Measurements from ENCODE around the gene CSTB.

The CSTB gene

DNA sequence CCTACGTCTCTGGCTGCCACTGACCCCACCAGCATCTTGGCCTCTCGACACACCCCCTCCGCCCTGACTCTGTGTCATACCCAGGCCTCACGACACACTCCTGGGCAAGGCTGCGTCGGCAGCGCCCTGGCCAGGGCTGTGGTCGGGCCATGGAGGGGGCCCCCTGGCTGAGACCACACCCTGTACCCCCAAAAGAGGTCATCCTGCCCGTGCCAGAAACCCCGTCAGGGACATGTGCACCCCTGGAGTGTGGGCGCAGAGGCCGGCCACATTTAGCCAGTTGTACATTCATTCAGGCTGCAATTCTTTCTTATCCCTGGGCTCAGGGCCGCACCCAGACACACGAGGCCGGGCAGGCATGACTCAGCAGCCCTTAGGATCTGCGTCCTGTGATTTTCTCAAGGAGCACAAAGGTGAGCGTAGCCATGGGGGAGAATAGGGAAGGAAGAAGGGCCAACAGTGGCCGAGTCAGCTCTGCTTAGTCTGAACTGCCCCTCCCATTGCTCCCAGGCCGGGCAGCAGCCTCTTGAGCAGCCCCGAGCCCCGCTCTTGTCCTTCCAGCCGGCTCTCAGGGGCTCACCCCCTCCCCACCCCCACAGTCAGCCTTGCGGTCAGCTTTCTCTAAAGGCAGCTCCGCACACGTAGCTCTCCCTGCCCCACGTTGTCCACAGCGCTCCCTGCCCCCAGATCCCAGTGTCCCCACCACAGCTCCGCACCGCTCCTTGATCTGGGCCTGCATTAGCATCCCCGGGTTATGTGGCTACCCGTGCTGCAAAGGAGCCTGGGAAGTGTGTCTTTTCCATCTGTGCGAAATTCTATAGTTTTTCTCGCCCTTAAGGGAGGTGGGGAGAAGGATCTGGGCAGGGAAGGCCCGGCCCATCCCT lies 7.9 kb downstream of the CSTB start:
- DNase-seq (ENCODE audit: low read depth in 2 of 2) = no peak

DNA sequence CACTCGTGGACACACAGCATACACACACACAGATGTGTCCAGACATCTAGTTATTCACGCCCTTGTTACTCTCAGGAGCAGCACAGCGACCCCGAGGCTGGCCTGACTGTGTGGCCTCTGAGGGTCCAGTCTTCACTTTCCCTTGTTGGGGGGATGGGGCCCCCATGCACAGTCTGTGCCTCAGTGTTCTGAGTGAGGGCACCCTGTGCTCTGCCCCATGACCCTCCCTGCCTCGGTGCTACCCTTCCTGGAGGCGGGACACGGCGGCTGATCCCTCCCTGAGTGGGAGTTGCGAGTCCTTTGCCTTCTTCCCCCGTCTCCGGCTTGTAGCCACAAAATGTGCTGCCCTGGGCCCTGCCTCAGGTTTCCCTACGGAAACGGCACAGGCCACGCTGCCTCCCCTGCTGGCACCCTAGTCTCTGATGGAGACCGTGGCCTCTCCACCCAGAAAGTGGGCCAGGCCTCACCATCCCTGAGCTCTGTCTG lies 8.6 kb downstream of the CSTB start:
- DNase-seq (ENCODE audit: low read depth in 2 of 2) = no peak

DNA sequence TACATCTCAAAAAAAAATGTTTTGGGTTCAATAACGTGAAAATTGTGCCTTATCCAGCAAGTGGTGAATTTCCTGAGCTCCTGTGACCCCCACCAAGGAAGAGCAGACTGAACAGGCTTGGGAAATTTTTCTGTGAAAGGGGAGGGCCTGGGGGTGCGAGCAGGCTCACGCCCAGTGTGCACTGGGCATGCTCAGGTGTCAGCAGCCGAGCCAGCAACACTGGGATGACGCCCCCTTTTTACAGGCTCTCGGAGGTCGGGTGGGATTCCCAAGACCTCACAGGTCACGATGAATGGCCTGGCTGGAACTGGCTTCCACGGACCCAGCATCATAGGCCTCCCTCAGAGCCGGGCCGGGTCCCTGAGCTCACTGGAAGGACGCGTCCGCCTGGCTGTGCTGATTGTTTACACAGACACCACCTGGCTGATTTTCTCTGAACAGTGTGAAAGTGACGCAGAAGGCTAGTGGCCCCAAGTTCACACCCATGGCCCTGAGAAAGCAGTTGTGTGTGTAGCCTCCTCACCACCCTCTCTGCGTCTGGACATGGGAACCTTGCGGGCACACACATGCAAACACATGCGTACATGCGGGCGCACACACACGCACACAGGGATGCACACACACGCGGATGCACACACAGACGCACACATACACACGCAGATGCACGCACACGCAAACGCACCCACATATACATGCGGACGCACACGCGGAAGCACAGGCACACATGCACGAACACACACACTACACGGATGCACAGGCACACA lies 9.2 kb downstream of the CSTB start:
- no peak for DNase-seq (ENCODE audit: low read depth in 2 of 2)

DNA sequence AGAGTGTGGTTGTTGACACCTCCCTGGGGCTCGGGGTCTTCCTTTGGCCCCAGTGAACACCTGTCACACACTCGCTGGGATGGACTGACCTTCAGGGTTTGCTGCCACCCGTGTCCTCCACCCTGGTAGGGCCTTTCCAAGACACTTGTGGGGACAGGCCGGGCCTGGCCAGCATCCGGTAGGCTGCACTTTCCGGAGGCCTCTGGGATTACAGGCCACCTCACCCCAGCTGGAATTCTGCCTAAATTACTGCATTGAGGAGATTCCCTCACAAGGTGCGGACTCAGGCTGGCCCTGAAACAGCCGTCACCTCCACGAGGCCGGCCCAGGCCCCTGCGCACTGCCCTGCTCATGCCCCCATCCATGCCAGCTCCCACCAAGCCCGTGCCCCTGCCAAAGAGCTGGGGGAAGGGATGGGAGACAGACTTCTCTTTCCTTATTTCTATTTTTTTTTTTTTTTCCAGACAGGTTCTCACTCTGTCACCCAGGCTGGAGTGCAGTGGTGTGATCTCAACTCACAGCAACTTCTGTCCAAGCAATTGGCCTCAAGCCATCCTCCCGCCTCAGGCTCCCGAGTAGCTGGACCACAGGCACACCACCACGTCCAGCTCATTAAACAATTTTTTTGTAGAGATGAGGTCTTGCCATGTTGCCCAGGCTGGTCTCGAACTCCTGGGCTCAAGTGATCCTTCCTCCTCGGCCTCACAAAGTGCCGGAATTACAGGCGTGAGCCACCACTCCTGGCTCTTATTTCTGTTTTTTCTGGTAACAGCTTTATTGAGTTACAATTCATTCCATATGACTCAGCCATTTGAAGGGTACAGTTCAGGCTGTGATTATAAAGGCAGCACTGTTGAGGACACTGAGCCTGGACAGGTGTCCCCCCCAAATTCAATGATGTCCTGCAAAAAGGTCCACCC lies 11.3 kb downstream of the CSTB start:
- no peak for DNase-seq (ENCODE audit: low read depth in 2 of 2)

DNA sequence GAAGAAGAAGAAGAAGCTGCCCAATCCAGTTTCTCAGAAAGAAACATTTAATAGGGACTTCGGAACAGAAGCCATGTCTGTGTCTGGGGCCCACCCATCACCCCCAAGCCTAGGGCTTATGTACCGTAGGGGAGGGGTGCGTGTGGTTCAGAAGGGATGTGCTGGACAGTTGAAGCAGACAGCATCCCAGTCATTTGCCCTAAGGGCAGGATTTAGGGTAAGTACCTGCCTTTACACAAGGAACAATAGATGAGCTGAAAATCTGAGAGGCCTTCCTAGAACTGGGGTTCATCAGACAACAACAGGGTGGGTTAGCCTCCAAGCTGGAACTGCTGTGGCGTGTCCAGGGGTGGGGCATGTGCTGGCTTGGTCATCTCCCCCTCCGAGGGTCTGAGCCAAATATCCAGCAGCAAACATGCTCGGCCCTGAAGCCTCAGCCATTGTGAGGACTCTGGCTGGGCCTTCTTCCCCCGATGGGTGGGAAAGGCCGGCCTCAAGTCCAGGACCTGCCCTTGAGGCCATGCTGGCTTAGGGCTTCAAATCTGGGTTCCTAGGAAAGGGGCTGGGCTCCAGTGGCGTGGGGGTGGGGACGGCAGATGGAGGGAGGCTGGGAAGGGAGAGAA lies 12.1 kb downstream of the CSTB start:
- no peak for DNase-seq (ENCODE audit: low read depth in 2 of 2)

DNA sequence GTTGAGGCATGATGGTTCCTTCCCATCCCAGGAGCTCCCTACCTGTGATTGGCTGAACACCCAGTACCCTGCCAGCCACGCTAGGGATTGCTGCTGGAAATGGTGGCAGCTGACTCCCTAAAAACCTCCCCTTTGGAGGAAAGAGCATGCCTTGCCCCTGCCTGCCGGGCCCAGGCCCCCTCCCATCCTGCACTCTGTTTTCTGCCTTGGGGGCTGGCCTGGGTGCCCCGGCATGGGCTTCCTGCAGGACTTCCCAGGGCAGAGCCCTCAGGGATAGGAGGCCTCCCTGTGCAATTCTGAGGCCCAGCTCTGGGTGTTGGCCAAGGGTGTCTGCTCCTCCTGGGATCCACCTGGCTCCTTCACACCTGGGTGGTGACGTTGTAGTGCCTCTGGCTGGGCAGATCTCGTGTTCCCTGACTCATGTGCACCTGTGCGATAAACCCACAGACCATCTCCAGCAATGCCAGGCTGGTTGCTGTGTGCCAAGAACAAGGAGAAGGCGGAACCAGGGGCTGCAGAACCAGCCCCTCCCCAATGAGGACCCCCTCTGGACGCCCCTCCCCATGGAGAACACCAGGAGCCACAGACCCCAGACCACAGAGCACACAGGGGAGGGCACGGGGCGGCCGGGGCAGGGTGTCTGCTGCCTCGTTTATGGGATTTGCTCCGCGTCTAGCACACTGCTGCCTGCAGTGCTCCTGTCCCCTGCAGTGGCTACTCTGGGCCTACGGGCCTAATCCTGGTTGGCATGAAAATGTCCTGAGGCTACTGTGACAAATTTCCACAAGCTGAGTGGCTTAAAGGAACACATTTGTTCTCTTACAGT lies 13.6 kb downstream of the CSTB start:
- DNase-seq (ENCODE audit: low read depth in 2 of 2) = no peak

DNA sequence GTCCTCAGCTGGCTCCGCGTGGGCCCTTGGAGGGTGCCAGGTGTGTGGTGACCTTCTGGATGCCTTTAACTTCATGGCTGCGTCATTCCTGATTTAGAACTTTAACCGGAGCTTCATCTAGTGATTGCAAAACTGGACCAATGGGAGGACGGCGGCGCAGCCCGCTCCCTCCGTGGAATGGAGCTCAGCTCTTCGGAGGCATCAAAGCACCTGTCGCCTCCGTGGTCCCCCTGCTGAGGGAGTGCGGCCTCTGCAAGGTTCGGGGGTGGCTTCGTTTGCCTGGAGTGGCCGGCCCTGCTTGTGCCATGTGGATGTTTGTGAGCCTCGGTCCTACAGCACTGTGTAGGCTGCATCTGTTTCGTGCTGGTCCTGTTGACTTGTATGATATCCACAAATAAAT lies 14.2 kb downstream of the CSTB start:
- DNase-seq (ENCODE audit: low read depth in 2 of 2) = no peak

DNA sequence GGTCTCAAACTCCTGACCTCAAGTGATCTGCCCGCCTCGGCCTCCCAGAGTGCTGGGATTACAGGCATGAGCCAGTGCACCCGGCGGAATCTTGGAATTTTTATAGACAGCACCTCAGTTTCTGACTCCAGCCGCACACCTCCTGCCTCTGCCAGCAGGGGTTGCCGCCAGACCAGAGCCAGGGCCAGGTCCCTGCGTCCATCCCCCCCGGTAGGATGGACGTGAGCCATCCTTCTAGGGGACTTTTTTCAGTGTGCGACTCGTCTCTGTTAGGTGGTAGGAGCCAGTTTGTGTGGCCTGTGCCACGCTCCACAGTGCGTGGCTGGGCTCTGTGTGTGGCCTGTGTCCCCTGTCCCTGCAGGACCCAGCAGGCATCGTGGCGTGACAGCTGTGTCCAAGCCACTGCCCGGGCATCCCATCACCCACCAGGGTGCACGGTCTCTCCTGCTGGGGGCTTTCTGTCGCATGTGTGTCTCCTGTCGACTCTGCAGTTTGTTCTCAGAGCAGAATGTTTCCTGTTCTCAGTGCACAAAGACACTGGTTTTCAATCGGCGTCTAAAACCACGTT lies 15.6 kb downstream of the CSTB start:
- no peak for DNase-seq (ENCODE audit: low read depth in 2 of 2)

DNA sequence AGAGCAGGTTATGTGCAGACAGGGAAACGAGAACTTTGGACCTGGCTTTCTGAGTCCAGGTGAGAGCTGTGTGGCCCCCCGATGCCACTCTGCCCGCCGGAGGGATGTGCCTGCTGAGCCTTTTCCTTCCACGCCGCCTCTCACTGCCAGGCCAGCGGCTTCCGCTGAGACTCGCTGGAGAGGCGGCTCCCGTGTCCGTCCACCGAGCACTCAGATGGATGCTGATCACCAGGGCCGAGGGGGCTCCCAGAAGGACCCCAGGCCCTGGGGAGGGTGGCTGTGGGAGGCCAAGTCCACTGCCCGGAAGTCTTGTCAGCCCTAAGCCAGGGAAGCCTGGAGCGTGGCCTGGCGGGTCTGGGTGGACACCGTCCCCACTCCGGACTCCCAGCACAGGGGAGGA lies 16.5 kb downstream of the CSTB start:
- DNase-seq (ENCODE audit: low read depth in 2 of 2) = no peak

DNA sequence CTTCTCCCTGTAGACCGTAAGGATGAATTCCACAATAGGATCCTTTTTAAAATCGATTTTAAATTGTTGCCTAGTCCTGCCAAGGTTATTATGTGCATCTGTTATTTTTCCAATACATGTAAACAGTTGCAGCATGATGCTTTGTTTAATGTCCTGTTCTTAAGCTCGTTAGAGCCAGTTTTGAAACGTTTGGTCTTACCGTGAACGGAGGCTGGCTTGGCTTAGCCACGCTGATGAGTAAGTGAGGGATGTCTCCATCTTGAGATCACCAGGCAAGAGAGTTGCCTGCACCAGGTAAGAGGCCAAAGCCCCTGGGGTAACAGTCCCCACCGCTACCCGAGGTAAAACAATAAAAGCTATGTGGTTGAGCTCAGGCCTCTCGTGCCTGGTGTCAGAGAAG lies 17.3 kb downstream of the CSTB start:
- DNase-seq (ENCODE audit: low read depth in 2 of 2) = no peak

DNA sequence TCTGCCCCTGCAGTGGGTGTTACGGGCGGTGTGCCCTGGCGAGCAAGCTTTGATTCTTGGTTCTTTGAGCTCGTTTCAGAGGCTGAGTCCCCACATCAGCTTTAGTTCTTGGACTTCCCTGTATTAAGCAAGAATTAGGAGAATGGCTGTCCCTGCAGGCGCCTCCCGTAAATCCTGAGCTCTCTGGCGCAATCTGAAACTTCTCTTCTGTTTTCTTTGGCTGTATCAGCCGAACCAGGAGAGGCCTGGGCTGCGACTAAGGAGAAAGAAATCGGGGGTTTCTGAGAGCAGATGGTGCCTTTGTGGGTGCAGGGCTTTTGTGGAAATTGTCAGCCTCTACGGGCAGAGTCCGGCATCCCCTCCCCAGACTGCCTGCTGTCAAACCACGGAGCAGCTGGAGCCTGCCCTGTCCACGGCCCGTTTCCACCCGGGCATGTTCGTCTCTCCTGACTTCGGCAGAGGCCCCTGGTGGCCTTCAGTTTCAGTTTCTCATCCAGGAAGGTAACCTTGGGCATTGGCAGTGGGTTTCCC lies 17.9 kb downstream of the CSTB start:
- DNase-seq (ENCODE audit: low read depth in 2 of 2) = no peak

DNA sequence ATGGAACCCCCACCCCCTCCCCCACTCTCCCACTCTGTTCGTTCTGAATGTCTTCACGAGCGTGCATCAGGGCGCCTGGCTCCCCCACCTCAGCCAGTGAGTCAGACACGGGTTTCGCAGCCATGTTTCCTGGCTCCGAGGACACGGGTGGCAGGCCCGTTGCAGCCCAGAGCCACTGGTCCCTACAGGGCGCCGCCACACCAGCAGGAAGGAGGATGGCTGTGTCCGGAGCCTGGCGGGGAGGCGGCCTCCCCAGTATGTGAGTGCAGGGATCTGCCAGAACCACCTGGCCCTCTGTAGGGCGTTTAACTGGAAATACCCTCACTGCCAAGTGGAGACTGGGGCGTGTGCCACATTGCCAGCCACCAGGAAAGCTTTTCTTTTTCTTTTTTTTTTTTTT lies 18.5 kb downstream of the CSTB start:
- no peak for DNase-seq (ENCODE audit: low read depth in 2 of 2)

DNA sequence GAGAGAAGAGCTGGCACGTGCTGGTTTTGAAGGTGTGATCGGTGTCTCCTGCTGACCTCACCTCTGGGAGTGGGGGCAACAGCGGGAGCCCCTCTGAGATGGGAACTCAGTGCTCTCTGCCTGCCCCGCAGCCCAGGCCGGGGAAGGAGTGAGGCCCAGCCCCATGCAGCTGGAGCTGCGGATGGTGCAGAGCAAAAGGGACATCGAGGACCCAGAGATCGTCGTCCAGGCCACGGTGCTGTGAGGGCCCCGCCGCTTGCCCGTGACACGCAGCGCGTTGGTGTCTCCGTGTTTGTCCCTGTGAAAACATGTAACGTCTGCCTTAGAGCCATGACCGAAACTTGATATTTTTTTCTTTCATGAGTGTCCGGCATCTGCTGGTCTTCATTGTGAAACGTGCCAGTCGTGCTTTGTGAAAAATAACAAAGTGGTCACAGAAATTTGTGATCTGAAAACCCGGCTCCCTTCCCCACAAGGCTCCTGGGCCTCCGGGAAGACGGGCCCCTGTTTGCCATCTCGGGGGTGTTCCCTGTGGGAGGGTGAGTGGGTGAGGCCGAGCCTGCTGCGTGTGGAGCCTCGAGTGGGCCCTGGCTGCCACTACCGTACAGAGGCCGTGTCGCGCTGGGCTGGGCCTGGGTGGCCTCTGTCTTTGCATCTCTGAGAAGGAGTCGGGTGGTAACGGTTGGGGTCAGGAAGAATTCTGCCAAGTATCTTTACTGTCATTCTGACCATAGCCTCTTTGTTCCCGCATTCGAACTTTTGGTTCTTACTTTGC lies 20.1 kb downstream of the CSTB start:
- DNase-seq (ENCODE audit: low read depth in 2 of 2) = no peak

DNA sequence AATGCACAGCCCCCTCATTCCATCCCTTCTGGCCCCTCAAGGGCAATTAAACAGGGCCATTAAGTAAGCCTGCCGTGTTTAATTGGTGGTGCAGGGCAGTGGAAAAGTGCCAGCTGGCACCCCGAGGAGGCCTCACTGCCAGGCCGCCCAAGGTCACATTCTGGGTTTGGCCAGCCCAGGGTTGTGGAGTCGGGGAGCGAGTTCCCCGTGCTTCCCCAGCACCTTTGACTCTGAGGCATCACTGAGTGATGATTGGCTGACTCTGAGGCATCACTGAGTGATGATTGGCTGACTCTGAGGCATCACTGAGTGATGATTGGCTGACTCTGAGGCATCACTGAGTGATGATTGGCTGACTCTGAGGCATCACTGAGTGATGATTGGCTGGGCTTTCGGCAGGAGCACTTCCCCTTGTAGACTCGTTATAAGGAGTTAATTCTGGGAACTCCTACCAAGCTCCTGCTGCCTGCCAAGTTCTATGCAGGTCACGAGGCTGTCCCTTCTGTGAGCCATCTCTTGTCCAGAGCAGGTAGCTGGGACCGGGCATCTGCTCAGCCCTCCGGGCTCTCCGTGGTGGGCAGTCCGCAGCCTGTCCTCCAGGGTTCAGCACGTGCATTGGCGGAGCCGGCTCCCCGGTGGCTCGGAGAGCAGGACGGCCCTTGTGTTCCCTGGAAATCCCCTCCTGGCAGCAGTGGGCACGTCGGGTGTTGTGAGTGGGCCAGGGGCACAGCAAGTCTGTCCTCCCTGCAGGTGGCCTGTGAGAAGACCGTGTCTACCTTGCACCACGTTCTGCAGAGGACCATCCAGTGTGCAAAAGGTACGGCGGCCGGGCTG lies 20.9 kb downstream of the CSTB start:
- no peak for DNase-seq (ENCODE audit: low read depth in 2 of 2)

DNA sequence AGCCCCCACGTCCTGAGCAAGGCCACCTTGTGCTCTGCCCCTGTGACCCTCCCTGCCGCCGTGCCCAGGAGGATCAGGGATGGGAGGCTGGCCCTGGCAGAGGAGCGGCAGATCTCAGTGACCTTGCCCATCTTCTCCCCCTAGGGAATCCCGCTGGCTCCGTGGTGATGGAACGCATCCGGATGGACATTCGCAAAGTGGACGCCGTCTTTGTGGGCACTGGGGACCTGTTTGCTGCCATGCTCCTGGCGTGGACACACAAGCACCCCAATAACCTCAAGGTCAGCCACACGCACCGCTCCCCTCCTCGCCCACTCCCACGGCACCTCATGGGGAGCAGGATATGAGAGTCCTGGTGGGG lies 22.7 kb downstream of the CSTB start:
- DNase-seq (ENCODE audit: low read depth in 2 of 2) = no peak

DNA sequence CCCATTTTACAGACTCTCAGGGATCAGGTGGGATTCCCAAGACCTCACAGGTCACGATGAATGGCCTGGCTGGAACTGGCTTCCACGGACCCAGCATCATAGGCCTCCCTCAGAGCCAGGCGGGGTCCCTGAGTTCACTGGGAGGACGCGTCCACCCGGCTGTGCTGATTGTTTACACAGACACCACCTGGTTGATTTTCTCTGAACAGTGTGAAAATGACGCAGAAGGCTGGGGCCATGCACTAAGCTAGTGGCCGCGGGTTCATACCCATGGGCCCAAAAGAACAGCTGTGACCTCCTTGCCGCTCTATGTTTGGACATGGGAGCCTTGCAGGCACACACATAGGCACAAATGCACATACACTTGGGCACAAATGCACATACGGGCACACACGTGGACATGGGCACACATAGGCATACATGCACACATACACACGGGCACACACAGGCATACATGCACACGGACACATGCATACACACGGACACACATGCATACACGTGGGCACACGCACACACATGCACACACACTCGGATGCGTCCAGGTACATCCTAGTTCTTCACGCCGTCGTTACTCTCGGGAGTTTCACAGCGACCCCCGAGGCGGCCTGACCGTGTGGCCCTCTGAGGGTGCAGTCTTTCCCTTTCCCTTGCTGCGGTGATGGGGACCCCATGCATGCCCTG lies 23.2 kb downstream of the CSTB start:
- DNase-seq (ENCODE audit: low read depth in 2 of 2) = no peak

DNA sequence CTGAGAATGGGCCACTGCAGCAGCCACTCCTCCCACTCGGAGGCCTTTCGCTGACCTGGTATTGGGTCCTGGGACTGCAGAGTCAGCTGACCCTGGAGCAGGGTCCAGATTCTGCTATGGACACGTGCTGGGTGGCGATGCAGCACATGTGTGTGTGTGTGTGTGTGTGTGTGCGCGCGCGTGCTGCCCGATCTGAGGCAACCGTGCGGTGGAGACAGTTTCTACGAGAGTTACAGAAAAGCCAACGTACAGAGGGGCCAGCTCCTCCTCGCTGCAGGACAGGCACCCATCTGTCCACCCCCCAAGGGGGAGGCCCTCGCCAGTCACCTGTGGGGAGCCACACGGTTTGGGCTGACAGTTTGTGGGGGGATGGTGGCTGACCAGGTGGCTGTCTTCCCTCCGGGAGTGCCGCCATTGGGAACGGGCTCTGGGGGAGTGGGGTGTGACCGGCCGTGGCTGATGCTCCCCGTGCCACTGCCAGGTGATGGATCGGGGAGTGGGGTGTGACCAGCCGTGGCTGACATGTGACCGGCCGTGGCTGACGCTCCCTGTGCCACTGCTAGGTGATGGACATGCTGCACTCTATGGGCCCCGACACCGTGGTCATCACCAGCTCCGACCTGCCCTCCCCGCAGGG lies 24.0 kb downstream of the CSTB start:
- no peak for DNase-seq (ENCODE audit: low read depth in 2 of 2)
